Measurements from ENCODE around the gene SPPL3.
A peak's percentile ranks its signal among the peaks of the same experiment; 100 is the strongest.
"Not testable (repeated sequence)": the region's sequence is repeated elsewhere in the genome, so short reads cannot be mapped to it uniquely, and the experiment has no call there.

The SPPL3 gene

GRCh38 chr12:120917748-120918147, 13.6 kb upstream of the SPPL3 start:
- no peak for DNase-seq (ENCODE audit: low read depth)

DNA sequence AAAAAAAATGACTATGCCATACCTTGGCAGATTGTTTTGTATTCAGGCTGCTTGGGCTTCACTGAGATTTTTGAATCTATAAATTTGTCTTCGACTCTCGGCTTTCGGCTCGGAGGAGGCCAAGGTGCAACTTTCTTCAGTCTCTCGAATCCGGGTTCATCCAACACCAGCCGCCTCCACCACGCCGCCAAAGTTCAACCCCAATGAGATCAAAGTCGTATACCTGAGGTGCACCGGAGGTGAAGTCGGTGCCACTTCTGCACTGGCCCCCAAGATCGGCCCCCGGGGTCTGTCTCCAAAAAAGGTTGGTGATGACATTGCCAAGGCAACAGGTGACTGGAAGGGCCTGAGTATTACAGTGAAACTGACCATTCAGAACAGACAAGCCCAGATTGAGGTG, 12.4 kb upstream of the SPPL3 start:
- no peak for DNase-seq (ENCODE audit: low read depth)

- DNase-seq (ENCODE audit: low read depth) = no peak
These were observed 10.6 kb upstream of the SPPL3 start for GRCh38 chr12:120914794-120915193.

GRCh38 chr12:120909633-120910298, 5.6 kb upstream of the SPPL3 start:
- no peak for DNase-seq (ENCODE audit: low read depth)

DNA sequence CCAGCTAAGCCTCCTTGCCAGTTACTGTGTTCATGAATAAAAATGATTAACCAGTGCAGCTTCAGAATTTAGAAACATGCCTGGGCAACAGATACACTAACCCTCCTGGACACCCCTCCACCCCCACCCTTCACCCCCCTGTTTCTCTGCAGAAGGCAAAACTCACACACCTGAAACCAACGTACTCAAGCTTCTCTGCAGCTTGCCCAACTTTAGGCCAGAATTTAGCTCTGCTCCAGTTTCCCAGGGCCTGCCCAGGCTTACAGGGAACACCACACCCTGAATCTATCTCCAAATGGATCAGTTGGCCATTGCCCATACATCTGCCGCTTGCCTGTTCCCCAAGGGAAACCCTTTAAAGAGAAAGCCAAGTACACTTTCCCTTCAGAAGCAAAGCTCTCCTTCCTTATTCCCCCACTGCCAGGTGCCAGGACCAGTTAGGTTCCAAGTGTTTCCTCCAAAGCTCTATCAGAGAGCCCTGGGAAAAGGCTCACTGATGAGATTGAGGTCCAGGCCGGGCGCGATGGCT, 1.8 kb upstream of the SPPL3 start:
- no peak for DNase-seq (ENCODE audit: low read depth)

DNA sequence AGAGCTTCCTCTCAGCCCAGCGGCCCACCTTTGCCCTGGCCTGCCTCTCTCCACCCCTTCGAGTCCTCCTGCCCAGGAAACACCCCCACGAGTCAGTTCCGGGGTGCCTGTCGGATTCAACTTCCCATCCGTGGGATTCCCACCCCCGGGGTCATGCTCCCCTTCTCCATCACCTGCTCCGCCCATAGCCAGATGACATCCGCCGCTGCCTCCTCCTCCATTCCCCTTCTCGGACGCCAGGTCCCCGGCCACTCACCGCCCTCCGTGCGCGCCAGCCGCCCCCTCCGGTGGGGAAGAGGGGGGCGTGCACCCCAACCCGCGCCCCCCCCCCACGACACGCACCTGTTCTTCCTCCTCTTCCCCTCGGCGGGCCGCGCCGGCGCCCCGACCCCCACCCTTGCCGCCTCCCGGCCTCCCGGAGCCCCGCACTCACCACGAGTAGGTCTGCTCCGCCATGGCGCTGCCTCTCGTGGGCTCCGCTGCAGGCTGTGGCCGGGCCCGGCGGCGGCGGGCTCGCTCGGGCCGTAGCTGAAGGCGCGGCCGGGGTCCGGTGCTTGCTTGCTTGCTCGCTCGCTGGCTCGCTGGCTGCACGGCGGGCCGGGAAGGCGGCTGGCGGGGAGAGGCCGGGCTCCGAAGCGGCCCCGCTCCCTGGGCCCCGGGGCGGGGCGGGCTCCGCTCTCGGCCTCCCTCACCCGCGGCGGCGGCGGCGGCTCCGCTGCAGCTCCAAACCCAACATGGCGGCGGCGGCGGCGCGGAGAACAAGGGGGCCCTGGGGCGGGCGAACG, 554 bp downstream of the SPPL3 start:
- DNase-seq (ENCODE audit: low read depth) = peak; percentile 31

DNA sequence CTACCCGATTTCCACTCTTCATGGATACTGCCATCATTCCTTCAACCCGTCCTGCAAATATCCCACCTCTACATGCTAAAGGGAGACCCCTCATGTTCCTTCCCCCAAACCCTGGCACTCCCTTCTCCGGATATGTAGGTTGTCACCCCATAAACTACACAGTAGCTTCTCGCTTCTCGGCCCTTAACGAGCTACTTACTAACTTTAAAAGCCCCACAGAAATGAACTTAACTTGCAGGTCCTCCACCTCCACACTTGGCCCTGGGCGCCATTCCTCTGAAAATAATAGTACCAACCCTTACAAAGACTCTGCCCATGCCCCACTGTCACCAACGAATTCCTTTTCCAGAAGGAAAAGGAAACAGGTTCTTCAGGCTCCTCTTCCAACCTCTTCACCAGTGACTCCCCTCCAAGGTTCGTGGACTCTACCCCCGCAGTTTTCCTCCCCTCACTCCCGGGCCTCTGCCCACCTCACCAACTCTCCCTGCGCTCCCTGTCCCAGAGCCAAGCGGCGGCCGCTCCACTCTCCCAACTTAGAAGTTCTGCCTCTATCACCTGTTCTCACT, 1.2 kb downstream of the SPPL3 start:
- no peak for DNase-seq (ENCODE audit: low read depth)

DNA sequence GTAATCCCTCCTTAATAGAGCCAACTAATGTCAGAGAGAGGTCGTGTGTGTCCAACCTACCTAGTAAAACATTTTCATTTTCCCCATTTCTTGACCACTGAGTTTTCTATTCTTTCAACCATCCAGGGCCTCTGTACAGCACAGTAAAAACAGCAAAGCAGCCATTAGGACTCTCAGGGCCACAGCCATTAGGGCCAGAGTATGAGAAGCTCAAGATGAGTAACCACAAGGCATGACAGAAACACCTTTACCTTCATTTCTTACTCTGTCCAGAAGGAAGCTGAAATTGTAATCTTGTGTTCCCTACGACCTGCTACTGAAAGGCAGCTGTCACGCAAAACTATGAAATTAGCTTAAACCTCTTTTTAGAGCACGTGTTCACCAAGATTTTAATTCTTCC, 2.3 kb downstream of the SPPL3 start:
- no peak for DNase-seq (ENCODE audit: low read depth)

- not testable (repeated sequence) for DNase-seq (ENCODE audit: low read depth)
These were observed 3.1 kb downstream of the SPPL3 start for GRCh38 chr12:120901101-120901500.

- no peak for DNase-seq (ENCODE audit: low read depth)
These were observed 8.6 kb downstream of the SPPL3 start for GRCh38 chr12:120895532-120895931.

- DNase-seq (ENCODE audit: low read depth) = no peak
These were observed 11.9 kb downstream of the SPPL3 start for GRCh38 chr12:120892265-120892664.

DNA sequence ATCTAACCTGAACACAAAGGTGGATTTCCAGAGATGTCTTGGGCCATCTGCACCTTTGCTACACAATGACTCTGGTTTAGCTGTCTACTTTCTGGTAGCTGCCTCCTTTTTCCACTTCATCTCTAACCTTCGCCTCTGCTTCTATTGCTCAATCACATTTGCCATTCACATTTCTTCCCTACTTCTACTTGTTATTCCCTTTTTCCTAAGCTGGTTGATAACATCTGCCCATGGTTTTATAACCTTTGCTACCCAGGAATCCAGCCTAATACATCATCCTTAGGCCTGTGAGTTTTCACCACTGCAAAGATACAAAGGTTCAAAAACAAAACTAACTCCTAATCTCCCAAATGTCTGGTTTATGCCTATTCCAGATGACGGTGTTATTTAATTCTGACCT, 13.2 kb downstream of the SPPL3 start:
- DNase-seq (ENCODE audit: low read depth) = no peak

DNA sequence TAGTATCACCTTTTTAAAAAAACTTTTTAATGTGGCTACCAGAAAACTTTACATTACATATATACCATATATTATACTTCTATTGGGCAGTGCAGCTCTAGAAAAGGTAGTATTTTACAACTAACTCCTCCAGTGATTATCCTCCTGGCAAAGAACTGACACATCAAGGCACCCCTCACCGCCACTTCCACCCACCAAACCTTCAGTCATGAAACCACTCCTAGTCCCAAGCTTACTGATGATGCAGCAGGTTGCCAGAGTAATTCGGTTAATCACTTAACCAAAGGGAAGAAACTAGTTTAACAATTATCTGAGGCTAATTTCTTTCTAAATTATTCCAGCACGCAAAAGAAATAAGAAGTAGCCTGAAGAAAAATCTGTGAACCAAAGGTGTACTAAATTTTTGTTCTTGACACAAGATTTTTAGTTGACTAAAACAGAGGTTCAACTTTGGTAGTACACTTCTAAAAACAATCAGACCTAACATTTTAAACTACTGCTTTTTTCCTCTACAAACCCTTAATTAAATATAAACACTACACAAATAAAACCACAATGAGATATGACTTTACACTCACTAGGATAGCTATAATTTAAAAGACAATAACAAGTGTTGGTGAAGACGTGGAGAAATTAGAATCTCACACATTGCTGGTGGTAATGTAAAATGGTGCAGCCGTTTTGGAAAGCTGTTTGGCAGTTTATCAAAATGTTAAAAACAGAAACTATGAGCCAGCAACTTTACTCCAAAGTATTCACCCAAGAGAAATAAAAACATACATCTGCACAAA, 16.7 kb downstream of the SPPL3 start:
- no peak for DNase-seq (ENCODE audit: low read depth)

- DNase-seq (ENCODE audit: low read depth) = no peak
These were observed 17.7 kb downstream of the SPPL3 start for GRCh38 chr12:120886199-120887018.

DNA sequence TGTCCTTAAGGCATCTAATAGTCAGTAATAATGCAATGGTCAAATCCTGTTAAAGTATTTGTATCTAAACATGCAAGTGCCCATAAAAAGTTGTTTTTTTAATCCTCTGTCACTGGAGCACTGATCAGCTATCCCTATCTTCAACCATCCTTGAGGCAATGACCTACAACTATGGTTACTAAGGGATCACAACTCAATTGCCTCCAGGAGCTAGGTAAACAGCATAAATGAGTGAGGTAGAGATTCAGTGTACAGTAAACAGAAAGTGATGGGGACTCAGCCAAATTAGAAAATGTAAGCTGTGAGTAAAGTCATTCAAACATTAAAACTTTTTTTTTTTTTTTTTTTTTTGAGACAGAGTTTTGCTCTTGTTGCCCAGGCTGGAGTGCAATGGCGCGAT, 18.6 kb downstream of the SPPL3 start:
- no peak for DNase-seq (ENCODE audit: low read depth)

GRCh38 chr12:120884644-120885043, 19.5 kb downstream of the SPPL3 start:
- DNase-seq (ENCODE audit: low read depth) = no peak

DNA sequence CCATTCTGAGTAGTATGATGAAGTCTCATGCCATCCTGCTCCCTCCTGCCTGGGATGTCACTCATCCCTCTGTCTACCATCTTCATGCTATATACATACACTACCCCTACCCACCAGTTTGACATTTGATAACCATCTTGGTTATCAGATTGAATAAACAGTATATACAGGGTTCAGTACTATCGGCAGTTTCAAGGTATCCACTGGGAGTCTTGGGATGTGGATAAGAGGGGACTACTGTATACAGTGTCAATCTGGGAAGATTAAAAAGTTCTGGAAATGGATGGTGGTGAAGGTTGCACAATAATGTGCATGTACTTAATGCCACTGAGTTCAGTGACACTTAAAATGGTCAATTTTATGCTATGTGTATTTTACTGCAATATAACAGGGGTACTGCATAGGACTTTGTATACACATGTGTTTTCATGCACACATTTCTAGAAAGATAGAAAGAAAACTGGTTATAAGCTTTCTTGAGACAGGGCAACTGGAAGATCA, 22.1 kb downstream of the SPPL3 start:
- DNase-seq (ENCODE audit: low read depth) = no peak

- DNase-seq (ENCODE audit: low read depth) = no peak
These were observed 24.3 kb downstream of the SPPL3 start for GRCh38 chr12:120879718-120880300.

- no peak for DNase-seq (ENCODE audit: low read depth)
These were observed 25.1 kb downstream of the SPPL3 start for GRCh38 chr12:120879102-120879501.

DNA sequence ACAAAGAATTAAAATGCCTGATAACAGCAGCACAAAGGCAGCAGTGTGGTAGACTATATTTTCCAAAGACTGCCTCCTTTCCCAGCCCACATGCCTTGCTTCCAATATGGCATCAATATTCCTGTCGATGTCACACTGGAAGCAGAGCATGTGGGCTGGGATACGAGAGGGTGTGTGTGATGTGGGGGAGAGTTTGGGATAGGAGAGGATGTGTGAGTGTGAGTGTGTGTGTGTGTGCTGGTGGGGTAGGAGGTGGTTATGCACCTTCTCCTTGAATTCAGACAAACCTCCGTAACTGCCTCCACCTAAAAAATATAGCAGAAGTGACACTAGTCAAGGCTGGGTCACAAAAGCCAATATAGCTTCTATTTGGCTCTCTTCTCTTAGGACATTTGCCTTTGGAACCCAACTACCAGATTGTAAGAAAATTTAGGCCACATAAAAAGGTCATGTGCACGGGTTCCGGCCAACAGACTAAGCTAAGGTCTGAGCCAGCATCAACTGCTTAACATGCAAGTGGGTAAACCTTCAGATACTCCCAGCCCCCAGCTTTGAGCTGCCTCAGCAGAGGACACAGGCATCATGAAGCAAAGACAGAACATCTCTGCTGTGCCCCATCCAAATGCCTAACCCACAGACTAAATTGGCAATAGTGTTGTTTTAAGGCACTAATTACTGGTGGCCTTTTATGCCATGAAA, 29.5 kb downstream of the SPPL3 start:
- DNase-seq (ENCODE audit: low read depth) = no peak

Data from iris pigment epithelial cell (primary cell).